Measurements from ENCODE around the gene RERE.

RERE gene

GRCh38 chr1:8347635-8348034, 469.8 kb downstream of the RERE start:
- H3K27ac Mint-ChIP-seq: no peak overlapping the region
- H3K27me3 Mint-ChIP-seq: peaks cover 2% of the 10 kb centered on the region

GRCh38 chr1:8345621-8346415, 471.6 kb downstream of the RERE start:
- H3K36me3 Mint-ChIP-seq: no peaks in the 10 kb centered on the region
- H3K4me1 Mint-ChIP-seq (ENCODE audit: low read depth): peaks cover 4% of the 10 kb centered on the region
- no peaks in the 10 kb centered on the region for H3K9me3 Mint-ChIP-seq (ENCODE audit: low read depth)
- no peak overlapping the region for H3K27ac Mint-ChIP-seq
- H3K4me3 Mint-ChIP-seq: no peak overlapping the region
- peaks cover 2% of the 10 kb centered on the region for H3K27me3 Mint-ChIP-seq

More at GRCh38 chr1:8347635-8348034, 469.8 kb downstream of the RERE start:
- no peak overlapping the region for H3K4me3 Mint-ChIP-seq
- no peaks in the 10 kb centered on the region for H3K36me3 Mint-ChIP-seq
- H3K9me3 Mint-ChIP-seq (ENCODE audit: low read depth): no peaks in the 10 kb centered on the region
- H3K4me1 Mint-ChIP-seq (ENCODE audit: low read depth): peaks cover 4% of the 10 kb centered on the region

GRCh38 chr1:8344893-8345507, 472.4 kb downstream of the RERE start:
- Mint-ChIP-seq H3K27ac (no peak overlapping the region), H3K4me1 (ENCODE audit: low read depth) (peaks cover 4% of the 10 kb centered on the region), H3K36me3 (peaks cover 2% of the 10 kb centered on the region), H3K4me3 (no peak overlapping the region), H3K9me3 (ENCODE audit: low read depth) (no peaks in the 10 kb centered on the region), H3K27me3 (peaks cover 2% of the 10 kb centered on the region)

- Mint-ChIP-seq H3K4me3 (no peak overlapping the region), H3K36me3 (peaks cover 2% of the 10 kb centered on the region), H3K27me3 (no peaks in the 10 kb centered on the region), H3K27ac (no peak overlapping the region), H3K4me1 (ENCODE audit: low read depth) (no peaks in the 10 kb centered on the region), H3K9me3 (ENCODE audit: low read depth) (no peaks in the 10 kb centered on the region)
Observed at GRCh38 chr1:8343464-8344001, 473.9 kb downstream of the RERE start.

- Mint-ChIP-seq H3K9me3 (ENCODE audit: low read depth) (no peaks in the 10 kb centered on the region), H3K4me1 (ENCODE audit: low read depth) (no peaks in the 10 kb centered on the region), H3K27me3 (no peaks in the 10 kb centered on the region), H3K27ac (no peak overlapping the region), H3K4me3 (no peak overlapping the region), H3K36me3 (peaks cover 2% of the 10 kb centered on the region)
Observed at GRCh38 chr1:8343044-8343443, 474.4 kb downstream of the RERE start.

GRCh38 chr1:8342325-8342724, 475.1 kb downstream of the RERE start:
- Mint-ChIP-seq H3K9me3 (ENCODE audit: low read depth) (no peaks in the 10 kb centered on the region), H3K36me3 (peaks cover 2% of the 10 kb centered on the region), H3K27me3 (no peaks in the 10 kb centered on the region), H3K4me1 (ENCODE audit: low read depth) (no peaks in the 10 kb centered on the region), H3K4me3 (no peak overlapping the region), H3K27ac (no peak overlapping the region)

- H3K4me3 Mint-ChIP-seq: no peak overlapping the region
- peaks cover 4% of the 10 kb centered on the region for H3K36me3 Mint-ChIP-seq
- no peaks in the 10 kb centered on the region for H3K4me1 Mint-ChIP-seq (ENCODE audit: low read depth)
- no peaks in the 10 kb centered on the region for H3K9me3 Mint-ChIP-seq (ENCODE audit: low read depth)
- H3K27me3 Mint-ChIP-seq: no peaks in the 10 kb centered on the region
- no peak overlapping the region for H3K27ac Mint-ChIP-seq
Observed at GRCh38 chr1:8340448-8340847, 477.0 kb downstream of the RERE start.

GRCh38 chr1:8339203-8339600, 478.2 kb downstream of the RERE start:
- Mint-ChIP-seq H3K27me3 (no peaks in the 10 kb centered on the region), H3K9me3 (ENCODE audit: low read depth) (no peaks in the 10 kb centered on the region), H3K36me3 (peaks cover 4% of the 10 kb centered on the region), H3K27ac (no peak overlapping the region), H3K4me3 (no peak overlapping the region), H3K4me1 (ENCODE audit: low read depth) (no peaks in the 10 kb centered on the region)

- H3K4me1 Mint-ChIP-seq (ENCODE audit: low read depth): no peaks in the 10 kb centered on the region
- no peaks in the 10 kb centered on the region for H3K27me3 Mint-ChIP-seq
- no peak overlapping the region for H3K4me3 Mint-ChIP-seq
- no peaks in the 10 kb centered on the region for H3K9me3 Mint-ChIP-seq (ENCODE audit: low read depth)
- H3K36me3 Mint-ChIP-seq: peaks cover 4% of the 10 kb centered on the region
- no peak overlapping the region for H3K27ac Mint-ChIP-seq
Observed at GRCh38 chr1:8338526-8339202, 478.8 kb downstream of the RERE start.

- H3K36me3 Mint-ChIP-seq: peaks cover 4% of the 10 kb centered on the region
- H3K4me1 Mint-ChIP-seq (ENCODE audit: low read depth): no peaks in the 10 kb centered on the region
- H3K9me3 Mint-ChIP-seq (ENCODE audit: low read depth): no peaks in the 10 kb centered on the region
- no peaks in the 10 kb centered on the region for H3K27me3 Mint-ChIP-seq
- no peak overlapping the region for H3K4me3 Mint-ChIP-seq
- H3K27ac Mint-ChIP-seq: no peak overlapping the region
Observed at GRCh38 chr1:8337776-8338525, 479.5 kb downstream of the RERE start.

GRCh38 chr1:8335246-8335645, 482.2 kb downstream of the RERE start:
- Mint-ChIP-seq H3K36me3 (peaks cover 2% of the 10 kb centered on the region), H3K9me3 (ENCODE audit: low read depth) (no peaks in the 10 kb centered on the region), H3K27ac (no peak overlapping the region), H3K27me3 (no peaks in the 10 kb centered on the region), H3K4me1 (ENCODE audit: low read depth) (no peaks in the 10 kb centered on the region), H3K4me3 (no peak overlapping the region)

GRCh38 chr1:8334106-8334851, 483.2 kb downstream of the RERE start:
- Mint-ChIP-seq H3K27ac (no peak overlapping the region), H3K4me1 (ENCODE audit: low read depth) (no peaks in the 10 kb centered on the region), H3K27me3 (no peaks in the 10 kb centered on the region), H3K36me3 (peaks cover 2% of the 10 kb centered on the region), H3K9me3 (ENCODE audit: low read depth) (no peaks in the 10 kb centered on the region), H3K4me3 (no peak overlapping the region)

GRCh38 chr1:8333246-8333987, 484.0 kb downstream of the RERE start:
- no peaks in the 10 kb centered on the region for H3K4me1 Mint-ChIP-seq (ENCODE audit: low read depth)
- no peaks in the 10 kb centered on the region for H3K27me3 Mint-ChIP-seq
- no peak overlapping the region for H3K4me3 Mint-ChIP-seq
- no peak overlapping the region for H3K27ac Mint-ChIP-seq
- H3K36me3 Mint-ChIP-seq: peaks cover 2% of the 10 kb centered on the region
- H3K9me3 Mint-ChIP-seq (ENCODE audit: low read depth): no peaks in the 10 kb centered on the region

Measured in activated naive CD8-positive, alpha-beta T cell (primary cell).